ENCODE data around the gene SLC25A47.
A peak's percentile ranks its signal among the peaks of the same experiment; 100 is the strongest.
"Not testable (repeated sequence)": the region's sequence is repeated elsewhere in the genome, so short reads cannot be mapped to it uniquely, and the experiment has no call there.

SLC25A47 gene, protein sequence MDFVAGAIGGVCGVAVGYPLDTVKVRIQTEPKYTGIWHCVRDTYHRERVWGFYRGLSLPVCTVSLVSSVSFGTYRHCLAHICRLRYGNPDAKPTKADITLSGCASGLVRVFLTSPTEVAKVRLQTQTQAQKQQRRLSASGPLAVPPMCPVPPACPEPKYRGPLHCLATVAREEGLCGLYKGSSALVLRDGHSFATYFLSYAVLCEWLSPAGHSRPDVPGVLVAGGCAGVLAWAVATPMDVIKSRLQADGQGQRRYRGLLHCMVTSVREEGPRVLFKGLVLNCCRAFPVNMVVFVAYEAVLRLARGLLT

DNA sequence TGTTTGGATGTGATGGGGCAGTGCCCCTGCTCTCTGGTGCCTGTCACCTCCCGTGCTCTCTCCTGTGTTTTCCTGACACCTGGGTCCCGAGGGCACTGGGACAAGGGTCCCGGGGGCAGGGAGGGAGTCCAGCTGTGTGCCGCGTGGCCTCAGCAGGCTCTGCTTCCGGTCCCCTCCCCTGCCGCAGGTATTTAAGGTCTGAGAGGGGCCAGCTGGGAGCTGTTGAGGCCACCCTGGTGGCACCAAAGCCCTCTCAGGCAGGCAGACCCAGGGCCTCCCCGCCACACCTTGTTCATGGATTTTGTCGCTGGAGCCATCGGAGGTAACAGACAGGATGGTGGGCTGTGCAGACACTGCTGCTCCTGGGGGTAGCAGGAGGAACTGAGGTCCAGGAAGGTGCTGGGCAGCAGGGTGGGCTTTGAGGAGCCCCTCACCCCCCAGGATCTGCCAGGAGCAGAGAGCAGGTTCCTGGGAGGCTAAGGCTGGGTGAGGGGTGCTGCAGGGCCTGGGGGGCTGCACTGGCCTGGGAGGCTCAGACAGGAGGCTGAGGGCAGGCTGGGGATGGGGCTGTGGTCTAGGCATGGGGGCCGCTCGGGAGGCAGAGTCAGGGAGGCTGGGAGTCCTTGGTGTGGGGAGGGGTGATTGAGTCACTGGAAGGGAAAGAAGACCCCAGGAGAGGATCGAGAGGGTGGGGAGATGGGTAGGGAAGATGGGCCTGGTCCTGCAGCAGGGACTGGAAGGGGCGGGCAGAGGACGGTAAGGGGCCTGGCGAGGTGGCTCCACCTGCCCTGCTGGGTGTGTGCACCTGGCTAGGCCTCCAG is at the start of gene SLC25A47:
Gene SLC25A47, plus strand, starts transcription at position 219 of the 821 bp plus-strand sequence. Its CDS starts 76 bp downstream, at position 295.
- no peaks in the 10 kb centered on the region for H3K4me1 Mint-ChIP-seq
- H3K27ac Mint-ChIP-seq = peak within 1 kb of the TSS; percentile 31
- H3K27me3 Mint-ChIP-seq = no peaks in the 10 kb centered on the region
- no peaks in the 10 kb centered on the region for H3K36me3 Mint-ChIP-seq
- ATAC-seq = no peak
- no peaks in the 10 kb centered on the region for H3K9me3 Mint-ChIP-seq
- H3K4me3 Mint-ChIP-seq = no peak within 1 kb of the TSS

DNA sequence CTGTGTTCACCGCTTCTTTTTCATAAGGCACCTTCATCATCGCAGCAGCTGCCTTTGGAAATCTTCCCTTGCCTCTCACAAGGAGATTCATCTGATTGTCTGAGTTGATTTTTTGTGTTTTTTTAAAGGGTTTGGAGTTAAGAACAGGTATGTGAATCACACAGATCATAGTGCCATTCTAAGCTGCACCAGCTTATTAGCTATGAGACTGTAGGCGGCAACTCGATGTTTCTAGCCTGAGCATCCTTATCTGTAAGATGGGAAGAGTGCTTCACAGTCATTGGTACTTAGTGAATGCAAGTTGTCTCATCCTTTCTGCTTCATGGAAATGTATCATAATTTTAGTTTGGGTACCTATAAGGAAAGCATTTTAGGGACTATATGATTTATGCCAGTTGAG is 48.9 kb upstream of the SLC25A47 start:
- peaks cover 10% of the 10 kb centered on the region for H3K36me3 Mint-ChIP-seq
- H3K27me3 Mint-ChIP-seq = no peaks in the 10 kb centered on the region
- H3K4me3 Mint-ChIP-seq = no peak overlapping the region
- peak overlapping the region; percentile 63 for H3K27ac Mint-ChIP-seq
- no peak for ATAC-seq
- peaks cover 34% of the 10 kb centered on the region for H3K4me1 Mint-ChIP-seq
- no peaks in the 10 kb centered on the region for H3K9me3 Mint-ChIP-seq

DNA sequence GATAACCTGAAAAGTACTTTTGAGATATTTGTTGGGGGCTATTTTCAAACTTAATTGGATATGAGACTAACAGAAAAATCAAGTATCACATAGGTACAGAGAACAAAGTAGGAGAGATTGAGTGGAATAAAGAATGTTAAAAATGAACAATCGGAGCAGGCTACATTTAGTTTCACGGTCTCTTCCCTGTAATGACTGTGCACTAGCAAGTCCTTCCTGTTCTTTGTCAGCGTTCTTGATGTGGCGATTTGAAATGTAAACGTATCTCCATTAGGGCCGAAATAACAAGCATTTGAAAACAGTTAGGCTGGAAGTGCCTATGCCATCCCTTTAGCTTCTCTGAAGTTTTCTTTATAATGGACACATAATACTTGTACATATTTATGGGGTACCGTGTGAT is 47.9 kb upstream of the SLC25A47 start:
- H3K36me3 Mint-ChIP-seq = peaks cover 16% of the 10 kb centered on the region
- peak overlapping the region; percentile 66 for H3K27ac Mint-ChIP-seq
- no peaks in the 10 kb centered on the region for H3K27me3 Mint-ChIP-seq
- peaks cover 38% of the 10 kb centered on the region for H3K4me1 Mint-ChIP-seq
- H3K9me3 Mint-ChIP-seq = no peaks in the 10 kb centered on the region
- H3K4me3 Mint-ChIP-seq = no peak overlapping the region
- no peak for ATAC-seq

DNA sequence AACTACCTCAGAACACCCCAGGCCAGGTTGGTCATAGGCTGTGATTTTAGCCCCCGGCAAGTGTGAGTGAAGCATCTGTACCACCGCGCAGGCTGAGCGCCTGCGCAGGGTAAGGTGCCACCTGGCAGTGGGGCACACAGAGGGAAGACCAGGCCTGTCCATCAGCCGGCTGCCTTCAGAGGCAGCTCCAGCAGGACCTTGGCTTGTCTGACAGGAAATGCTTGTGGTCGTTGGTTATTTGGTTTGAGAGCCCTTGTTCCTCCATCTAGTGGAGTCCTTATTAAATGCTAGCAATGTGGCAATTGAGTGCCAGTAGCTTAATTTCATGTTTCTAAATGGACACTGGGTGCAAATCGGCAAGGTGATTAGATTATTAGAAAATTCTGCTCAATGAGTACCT is 44.4 kb upstream of the SLC25A47 start:
- no peak overlapping the region for H3K27ac Mint-ChIP-seq
- peaks cover 38% of the 10 kb centered on the region for H3K4me1 Mint-ChIP-seq
- peaks cover 16% of the 10 kb centered on the region for H3K36me3 Mint-ChIP-seq
- no peaks in the 10 kb centered on the region for H3K9me3 Mint-ChIP-seq
- ATAC-seq = peak; percentile 45
- no peak overlapping the region for H3K4me3 Mint-ChIP-seq
- H3K27me3 Mint-ChIP-seq = no peaks in the 10 kb centered on the region

DNA sequence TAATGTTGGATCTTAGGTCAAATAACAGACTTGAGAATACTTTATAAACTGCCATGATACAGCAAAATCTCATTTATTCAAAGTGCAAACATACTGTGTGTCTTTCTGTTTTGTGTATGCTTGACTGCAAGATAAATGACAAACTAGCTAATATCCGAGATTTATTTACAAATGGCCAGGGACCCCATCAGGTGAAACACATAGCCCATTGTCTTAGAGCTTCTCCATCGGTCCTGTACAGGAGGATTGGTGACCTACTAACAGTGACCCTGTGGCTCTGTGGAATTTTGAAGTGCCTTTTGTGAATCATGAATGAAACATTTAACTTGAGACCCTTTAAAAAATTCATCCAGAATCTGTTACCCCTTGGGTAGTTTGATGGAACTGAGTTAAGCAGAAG is 44.0 kb upstream of the SLC25A47 start:
- no peaks in the 10 kb centered on the region for H3K9me3 Mint-ChIP-seq
- H3K27me3 Mint-ChIP-seq = no peaks in the 10 kb centered on the region
- H3K4me1 Mint-ChIP-seq = peaks cover 35% of the 10 kb centered on the region
- H3K4me3 Mint-ChIP-seq = no peak overlapping the region
- H3K36me3 Mint-ChIP-seq = peaks cover 16% of the 10 kb centered on the region
- no peak for ATAC-seq
- no peak overlapping the region for H3K27ac Mint-ChIP-seq

DNA sequence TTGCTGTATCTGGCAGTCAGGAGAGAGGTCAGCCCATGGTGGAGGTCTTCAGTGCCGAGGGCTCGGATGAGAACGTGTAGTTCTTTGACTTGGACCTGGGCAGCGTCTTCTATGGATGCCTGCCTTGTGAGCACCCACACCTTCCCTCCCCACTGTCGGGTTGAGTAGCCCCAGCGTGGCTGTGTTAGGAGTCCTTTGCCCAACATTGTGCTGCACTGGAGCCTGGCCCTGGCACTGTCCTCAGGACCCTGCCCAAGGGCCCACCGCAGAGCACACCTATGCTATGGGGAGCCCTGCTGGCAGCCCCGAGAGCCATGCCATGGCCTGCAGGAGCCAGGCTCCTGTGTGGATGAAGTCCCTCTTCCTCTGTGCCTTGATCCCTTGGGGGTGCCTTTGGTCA is 43.6 kb upstream of the SLC25A47 start:
- H3K27ac Mint-ChIP-seq = no peak overlapping the region
- no peaks in the 10 kb centered on the region for H3K27me3 Mint-ChIP-seq
- H3K4me3 Mint-ChIP-seq = no peak overlapping the region
- no peak for ATAC-seq
- peaks cover 35% of the 10 kb centered on the region for H3K4me1 Mint-ChIP-seq
- H3K9me3 Mint-ChIP-seq = no peaks in the 10 kb centered on the region
- H3K36me3 Mint-ChIP-seq = peaks cover 16% of the 10 kb centered on the region

DNA sequence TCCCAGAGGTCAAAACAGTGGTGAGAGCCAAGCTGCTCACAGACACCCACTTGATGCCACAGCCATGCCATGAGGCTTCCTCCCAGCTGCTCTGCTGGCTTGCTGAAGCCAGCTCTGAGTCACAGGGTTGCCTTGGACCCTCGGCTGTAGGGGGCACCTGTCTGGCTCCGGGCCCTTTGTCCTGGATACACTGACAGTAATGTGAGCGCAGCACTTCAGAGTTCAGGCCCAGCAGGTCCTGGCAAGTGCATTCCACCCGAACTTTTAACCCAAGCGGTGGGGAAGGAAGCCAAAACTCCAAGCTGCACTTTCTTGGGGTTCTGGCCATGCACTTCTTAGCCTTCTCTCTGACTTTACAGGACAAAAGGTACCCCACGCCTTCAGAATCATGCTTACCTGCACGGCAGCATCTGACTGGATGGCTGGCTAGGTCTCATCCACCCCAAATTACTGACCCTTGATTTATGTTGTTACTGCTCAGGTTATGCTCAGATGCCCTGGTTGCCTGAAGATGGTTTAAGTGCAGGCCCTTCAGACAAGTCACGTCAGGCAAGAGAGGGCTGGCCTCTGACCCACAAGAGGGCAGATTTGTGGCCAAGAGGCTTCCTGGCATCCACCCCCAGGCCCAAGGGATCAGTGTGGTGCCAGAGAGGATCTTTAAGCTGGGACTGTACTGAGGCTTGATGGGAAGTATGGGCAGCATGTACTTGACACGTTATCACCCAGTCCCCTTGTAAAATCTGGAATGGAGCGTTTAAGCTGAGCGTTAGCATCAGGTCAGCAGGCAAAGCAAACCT is 41.7 kb upstream of the SLC25A47 start:
- no peak for ATAC-seq
- no peaks in the 10 kb centered on the region for H3K9me3 Mint-ChIP-seq
- peaks cover 6% of the 10 kb centered on the region for H3K36me3 Mint-ChIP-seq
- H3K4me1 Mint-ChIP-seq = peaks cover 31% of the 10 kb centered on the region
- no peaks in the 10 kb centered on the region for H3K27me3 Mint-ChIP-seq
- H3K27ac Mint-ChIP-seq = no peak overlapping the region
- no peak overlapping the region for H3K4me3 Mint-ChIP-seq

DNA sequence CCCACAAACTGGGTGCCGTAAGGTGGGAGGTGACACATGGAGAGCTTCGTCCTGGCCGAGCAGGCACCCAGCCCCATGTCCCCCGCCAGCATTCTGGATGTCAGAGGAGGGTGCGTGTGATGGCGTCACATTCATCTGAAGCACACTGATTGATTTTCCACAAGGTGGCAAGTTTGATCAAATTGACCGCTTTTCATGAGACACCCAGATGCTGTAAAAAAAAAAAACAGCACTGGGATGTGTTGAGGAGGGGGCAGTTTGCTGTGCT is 41.1 kb upstream of the SLC25A47 start:
- peaks cover 31% of the 10 kb centered on the region for H3K4me1 Mint-ChIP-seq
- no peaks in the 10 kb centered on the region for H3K9me3 Mint-ChIP-seq
- no peak overlapping the region for H3K27ac Mint-ChIP-seq
- no peaks in the 10 kb centered on the region for H3K27me3 Mint-ChIP-seq
- no peak for ATAC-seq
- H3K36me3 Mint-ChIP-seq = peaks cover 6% of the 10 kb centered on the region
- H3K4me3 Mint-ChIP-seq = no peak overlapping the region

DNA sequence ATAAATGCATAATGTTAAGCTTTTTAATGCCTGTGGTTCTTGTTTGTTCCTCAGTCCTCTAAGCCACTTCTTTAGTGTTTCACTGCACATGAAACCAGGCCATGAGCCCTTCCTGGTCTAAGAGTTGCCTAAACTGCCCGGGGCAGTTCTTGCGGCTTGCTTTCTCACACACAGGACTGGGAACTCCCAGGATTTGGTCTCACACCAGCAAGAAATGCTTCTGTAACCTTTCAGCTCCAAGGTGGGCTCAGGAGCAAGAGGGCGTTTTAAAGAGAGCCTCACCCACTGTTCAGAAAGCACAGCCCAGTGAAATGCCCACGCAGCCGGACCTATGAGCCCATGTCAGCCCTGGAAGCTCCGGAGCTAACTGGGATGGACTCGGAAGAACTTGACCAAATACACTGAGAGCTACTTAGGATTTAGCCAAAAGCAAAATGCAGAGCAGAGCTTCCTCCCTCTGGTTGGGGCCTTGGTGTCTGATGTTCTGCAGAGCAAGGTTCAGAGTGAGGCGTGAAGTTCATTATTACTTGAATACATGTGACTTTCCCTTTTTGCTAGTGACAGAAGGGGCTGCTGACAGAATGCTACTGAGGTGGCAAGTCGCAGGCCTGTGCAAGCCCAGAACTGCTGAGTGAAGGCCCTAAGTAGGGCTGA is 40.2 kb upstream of the SLC25A47 start:
- no peaks in the 10 kb centered on the region for H3K27me3 Mint-ChIP-seq
- no peak for ATAC-seq

DNA sequence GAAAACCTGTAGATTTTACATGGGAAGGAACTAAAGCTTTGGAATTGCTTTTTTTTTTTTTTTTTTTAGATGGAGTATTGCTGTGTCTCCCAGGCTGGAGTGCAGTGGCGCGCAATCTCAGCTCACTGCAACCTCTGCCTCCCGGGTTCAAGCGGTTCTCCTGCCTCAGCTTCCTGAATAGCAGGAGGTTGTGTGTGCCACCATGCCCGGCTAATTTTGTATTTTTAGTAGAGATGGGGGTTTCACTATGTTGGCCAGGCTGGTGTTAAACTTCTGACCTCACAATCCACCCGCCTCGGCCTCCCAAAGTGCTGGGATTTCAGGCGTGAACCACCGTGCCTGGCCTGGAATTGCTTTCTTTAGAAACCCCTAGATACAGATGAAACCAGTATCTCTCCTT is 39.7 kb upstream of the SLC25A47 start:
- H3K27ac Mint-ChIP-seq, H3K4me3 Mint-ChIP-seq, H3K9me3 Mint-ChIP-seq, H3K36me3 Mint-ChIP-seq, H3K27me3 Mint-ChIP-seq, ATAC-seq: not testable (repeated sequence)
- H3K4me1 Mint-ChIP-seq = peaks cover 28% of the 10 kb centered on the region

More for the DNA sequence above, 40.2 kb upstream of the SLC25A47 start:
- Mint-ChIP-seq H3K9me3 (no peaks in the 10 kb centered on the region), H3K27ac (no peak overlapping the region), H3K36me3 (peaks cover 6% of the 10 kb centered on the region), H3K4me1 (peaks cover 31% of the 10 kb centered on the region), H3K4me3 (no peak overlapping the region)

DNA sequence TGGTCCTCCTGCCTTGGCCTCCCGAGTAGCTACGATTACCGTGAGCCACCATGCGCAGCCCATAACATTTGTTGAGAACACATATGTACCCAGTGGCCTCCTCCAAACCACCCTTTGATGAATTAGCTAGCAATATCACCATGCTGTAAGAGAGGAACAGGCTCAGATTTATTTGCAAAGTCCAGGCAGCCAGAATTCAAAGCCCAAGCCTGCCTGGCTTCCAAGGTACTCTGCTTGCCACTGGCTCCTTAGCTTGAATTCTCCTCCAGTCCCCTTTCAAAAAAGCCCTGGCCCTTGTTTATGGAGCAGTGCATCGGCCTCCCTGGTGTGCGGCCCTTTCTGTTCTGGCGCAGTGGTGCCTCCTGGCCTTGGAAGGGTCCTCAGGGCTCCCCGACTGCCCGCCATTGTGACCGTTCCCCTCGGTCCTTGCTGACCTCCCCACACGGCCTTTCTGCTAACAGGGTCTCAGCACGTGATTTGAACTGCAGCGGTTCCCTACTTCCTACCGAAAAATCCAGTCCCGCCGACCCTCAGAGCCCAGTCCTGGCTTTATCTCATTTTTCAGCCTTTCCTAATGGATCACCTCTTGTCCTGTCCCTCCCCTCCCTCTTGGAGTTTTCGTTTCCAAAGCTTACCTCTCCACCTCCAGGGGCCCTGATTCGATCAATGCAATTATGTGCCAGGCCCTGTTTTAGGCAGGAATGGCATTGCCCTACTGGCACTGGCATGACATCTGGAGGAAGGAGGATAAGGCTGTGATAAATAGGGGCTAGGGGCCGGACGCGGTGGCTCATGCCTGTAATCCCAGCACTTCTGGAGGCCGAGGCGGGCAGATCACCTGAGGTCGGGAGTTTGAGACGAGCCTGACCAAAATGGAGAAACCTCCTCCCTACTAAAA is 38.9 kb upstream of the SLC25A47 start:
- peaks cover 21% of the 10 kb centered on the region for H3K4me1 Mint-ChIP-seq
- H3K9me3 Mint-ChIP-seq = no peaks in the 10 kb centered on the region
- peaks cover 6% of the 10 kb centered on the region for H3K36me3 Mint-ChIP-seq
- H3K4me3 Mint-ChIP-seq = peak overlapping the region; percentile 82
- no peaks in the 10 kb centered on the region for H3K27me3 Mint-ChIP-seq
- peak overlapping the region; percentile 77 for H3K27ac Mint-ChIP-seq
- ATAC-seq = no peak

DNA sequence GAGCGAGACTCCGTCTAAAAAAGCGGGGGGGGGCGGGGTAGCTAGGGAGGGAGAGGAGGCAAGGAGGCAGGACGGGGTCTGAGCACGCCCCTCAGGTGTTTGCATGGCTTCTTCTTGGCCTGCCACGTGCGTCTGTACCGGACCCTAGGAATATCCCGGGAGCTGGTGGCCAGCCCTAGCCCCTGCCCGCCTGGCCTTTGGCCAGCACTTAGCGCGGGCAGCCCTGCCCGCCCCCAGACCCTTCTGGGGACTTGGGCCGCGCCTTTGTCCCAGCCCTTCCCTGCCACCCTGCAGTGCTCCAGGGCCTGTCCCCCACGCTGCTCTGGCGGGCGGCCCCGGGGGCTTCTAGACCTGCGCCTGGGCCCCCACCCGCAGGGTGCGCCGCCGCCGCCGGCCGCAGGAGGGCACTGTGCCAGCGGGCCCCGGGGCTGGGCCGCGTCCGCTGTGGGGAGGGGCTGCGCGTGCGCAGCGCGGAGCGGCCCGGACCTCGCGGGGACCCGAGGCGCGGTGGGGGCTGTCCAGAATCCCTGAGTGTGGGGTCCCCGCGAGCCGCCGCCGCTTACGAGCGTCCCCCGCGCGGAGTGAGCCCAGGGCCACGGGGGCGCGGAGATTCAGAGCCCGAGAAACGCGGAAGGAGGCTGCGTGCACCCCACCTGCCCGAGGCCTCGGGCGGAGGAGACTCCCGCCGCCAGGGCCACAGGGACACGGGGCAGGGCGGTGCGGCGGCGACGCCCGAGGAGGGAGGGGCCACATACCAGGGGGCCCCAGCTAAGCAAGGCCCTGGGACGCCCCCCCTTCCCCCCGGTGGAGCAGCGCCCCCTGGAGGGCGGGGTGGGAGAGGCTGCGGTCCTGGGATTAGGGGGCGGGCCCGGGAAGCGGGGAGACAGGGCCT is 37.9 kb upstream of the SLC25A47 start:
- peaks cover 25% of the 10 kb centered on the region for H3K4me1 Mint-ChIP-seq
- H3K27me3 Mint-ChIP-seq = no peaks in the 10 kb centered on the region
- peak; percentile 93 for ATAC-seq
- H3K36me3 Mint-ChIP-seq = no peaks in the 10 kb centered on the region
- H3K9me3 Mint-ChIP-seq = no peaks in the 10 kb centered on the region
- H3K4me3 Mint-ChIP-seq = peak overlapping the region; percentile 82
- H3K27ac Mint-ChIP-seq = peak overlapping the region; percentile 77

DNA sequence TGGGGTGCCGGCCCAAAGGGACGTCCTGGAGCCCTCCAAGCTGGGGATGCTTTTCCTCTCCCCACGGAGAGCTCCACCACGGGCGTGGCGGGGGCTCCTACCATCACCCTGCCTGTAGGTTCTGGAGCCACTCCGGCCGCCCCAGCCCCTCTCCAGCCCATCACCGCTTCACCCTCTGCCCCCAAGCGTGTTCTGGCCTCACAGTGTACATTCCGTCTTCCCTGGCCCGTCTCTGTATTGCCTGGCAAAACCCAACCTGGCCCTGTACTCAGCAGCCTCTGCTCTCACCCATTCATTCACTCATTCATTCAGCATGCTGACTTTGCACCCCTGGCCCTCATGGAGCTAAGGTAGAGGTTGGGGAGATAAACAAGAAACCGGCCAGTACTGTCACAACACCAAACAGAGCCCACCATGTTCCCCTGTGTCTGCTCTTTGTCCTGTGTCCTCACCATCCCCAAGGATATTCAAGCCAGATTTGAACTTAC is 37.2 kb upstream of the SLC25A47 start:
- Mint-ChIP-seq H3K27ac (peak overlapping the region; percentile 77), H3K9me3 (no peaks in the 10 kb centered on the region)
- no peak for ATAC-seq

More for the DNA sequence above, 37.2 kb upstream of the SLC25A47 start:
- H3K4me1 Mint-ChIP-seq = peaks cover 31% of the 10 kb centered on the region
- no peaks in the 10 kb centered on the region for H3K27me3 Mint-ChIP-seq
- H3K36me3 Mint-ChIP-seq = no peaks in the 10 kb centered on the region
- peak overlapping the region; percentile 82 for H3K4me3 Mint-ChIP-seq
